ENCODE measurements around the gene SLC38A4. TPM values are rescaled to one million over a fixed set of nuclear protein-coding genes. Genes with fewer than 3 reads are reported as not detected.

Gene SLC38A4
- total RNA-seq, 1 experiment from 2014 or later = 0.96 TPM

GRCh38 chr12:46763230-46763629 lies 62.6 kb downstream of the SLC38A4 start:
- H2AK5ac ChIP-seq (ENCODE audit: insufficient read length, low read length) = no peak overlapping the region
- no peak overlapping the region for H3K18ac ChIP-seq (ENCODE audit: insufficient read length, low read depth, low read length)
- H4K5ac ChIP-seq (ENCODE audit: insufficient read length, low read depth, low read length) = no peak overlapping the region
- no peak overlapping the region for H2AFZ ChIP-seq (ENCODE audit: low read length)
- H3K4me1 Mint-ChIP-seq = no peaks in the 10 kb centered on the region
- no peak overlapping the region for H3K23ac ChIP-seq (ENCODE audit: insufficient read length, low read depth, low read length)
- H3K79me1 ChIP-seq (ENCODE audit: insufficient read depth, low read depth, low read length, poor library complexity, severe bottlenecking) = no peaks in the 10 kb centered on the region
- no peak overlapping the region for H3K4me2 ChIP-seq (ENCODE audit: insufficient read depth, insufficient read length, low read length)
- H3K27me3 ChIP-seq (ENCODE audit: insufficient read depth, low read length) = no peaks in the 10 kb centered on the region
- H4K8ac ChIP-seq (replicated peaks; ENCODE audit: insufficient read length, low read depth, low read length) = no peak overlapping the region
- no peak overlapping the region for H2BK5ac ChIP-seq (ENCODE audit: insufficient read length, low read length)
- no peaks in the 10 kb centered on the region for H3K23me2 ChIP-seq (ENCODE audit: insufficient read length, low read depth, low read length, poor library complexity, severe bottlenecking)
- no peak for DNase-seq
- H3K4me3 Mint-ChIP-seq = no peak overlapping the region
- H3K56ac ChIP-seq (ENCODE audit: insufficient read length, low read depth, low read length) = no peak overlapping the region
- no peaks in the 10 kb centered on the region for H3K9me3 ChIP-seq (ENCODE audit: control insufficient read depth, low read depth, low read length)
- no peak overlapping the region for H3K27ac ChIP-seq (ENCODE audit: insufficient read length, low read depth, low read length)
- no peaks in the 10 kb centered on the region for H4K20me1 ChIP-seq (ENCODE audit: control insufficient read depth, insufficient read depth, insufficient read length)
- H2BK12ac ChIP-seq (ENCODE audit: insufficient read length, low read depth, low read length) = no peak overlapping the region
- no peak overlapping the region for H3K27ac Mint-ChIP-seq
- no peak overlapping the region for H3T11ph ChIP-seq (ENCODE audit: low read length)
- TF ChIP-seq CTCF (conservative IDR thresholded peaks at IDR 0.05) = no peak
- H3K9ac ChIP-seq (ENCODE audit: extremely low read depth, insufficient read length, low read length) = no peak overlapping the region
- no peaks in the 10 kb centered on the region for H3K27me3 Mint-ChIP-seq (ENCODE audit: low read depth)
- no peak overlapping the region for H4K91ac ChIP-seq (ENCODE audit: insufficient read length, low read depth, low read length)
- H3K4ac ChIP-seq (ENCODE audit: low read depth, low read length) = no peak overlapping the region
- peaks cover 4 to 13% (median 11%) of the 10 kb centered on the region in 3 experiments; a peak in 6 of 7 replicates for H3K36me3 Mint-ChIP-seq (ENCODE audit: insufficient read depth in 1 of 3, low read depth in 3 of 3)
- no peak overlapping the region for H2BK120ac ChIP-seq (ENCODE audit: low read depth, low read length, poor library complexity, severe bottlenecking)
- H2BK20ac ChIP-seq (ENCODE audit: low read depth, low read length, poor library complexity, severe bottlenecking) = no peak overlapping the region
- H3K79me2 ChIP-seq (ENCODE audit: insufficient read depth, low read length) = no peaks in the 10 kb centered on the region
- H3K4me1 ChIP-seq (ENCODE audit: insufficient read depth, low read length) = no peaks in the 10 kb centered on the region
- H2BK15ac ChIP-seq (ENCODE audit: low read depth, low read length) = no peak overlapping the region
- peaks cover 11 to 17% of the 10 kb centered on the region in 2 experiments for H3K9me3 Mint-ChIP-seq
- no peak overlapping the region for H3K14ac ChIP-seq (ENCODE audit: insufficient read depth, low read length)
